GM13976 (cell line): Measurements from ENCODE around the gene ARSA.

Experiments
- DNase-seq: peaks from one replicate; pipeline ENCODE4 v3.0.0; 2012; ENCODE audit warnings: low spot score
- in situ Hi-C: fragments of 300-500 bp; cut with MboI; formaldehyde crosslinking; loops from one replicate; pipeline ENCODE4 v1.12.0; 2022; ENCODE audit warnings: low sequenced_read_pairs, mixed read lengths, inconsistent platforms; ENCODE audit not compliant: unreplicated experiment
- TF ChIP-seq, protein P1 (sequence below): IDR thresholded peaks from 2 replicates; pipeline ENCODE4 v1.5.1; 2012; ENCODE audit warnings: borderline replicate concordance, mild to moderate bottlenecking; ENCODE audit not compliant: insufficient read depth; ENCODE audit errors: extremely low read depth, missing control alignments, control extremely low read depth

Gene ARSA

DNA sequence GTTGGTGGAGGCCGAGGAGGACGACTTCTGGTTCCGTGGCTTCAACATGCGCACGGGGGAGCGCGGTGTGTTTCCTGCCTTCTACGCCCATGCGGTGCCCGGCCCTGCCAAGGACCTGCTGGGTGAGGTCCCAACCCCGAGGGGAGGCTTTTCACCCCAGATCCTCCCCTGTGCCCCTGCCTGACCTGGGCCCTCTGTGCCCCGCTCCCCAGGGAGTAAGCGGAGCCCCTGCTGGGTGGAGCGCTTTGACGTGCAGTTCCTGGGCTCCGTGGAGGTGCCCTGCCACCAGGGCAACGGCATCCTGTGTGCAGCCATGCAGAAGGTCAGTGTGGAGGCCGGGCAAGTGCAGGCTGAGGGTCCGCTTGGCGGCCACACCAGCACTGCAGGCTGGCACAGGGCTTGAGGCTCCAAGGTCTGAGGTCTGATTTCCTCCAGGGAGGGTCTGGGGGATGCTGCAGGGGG, 22.3 kb downstream of the ARSA start:
- in situ Hi-C loops = no loop called here

DNA sequence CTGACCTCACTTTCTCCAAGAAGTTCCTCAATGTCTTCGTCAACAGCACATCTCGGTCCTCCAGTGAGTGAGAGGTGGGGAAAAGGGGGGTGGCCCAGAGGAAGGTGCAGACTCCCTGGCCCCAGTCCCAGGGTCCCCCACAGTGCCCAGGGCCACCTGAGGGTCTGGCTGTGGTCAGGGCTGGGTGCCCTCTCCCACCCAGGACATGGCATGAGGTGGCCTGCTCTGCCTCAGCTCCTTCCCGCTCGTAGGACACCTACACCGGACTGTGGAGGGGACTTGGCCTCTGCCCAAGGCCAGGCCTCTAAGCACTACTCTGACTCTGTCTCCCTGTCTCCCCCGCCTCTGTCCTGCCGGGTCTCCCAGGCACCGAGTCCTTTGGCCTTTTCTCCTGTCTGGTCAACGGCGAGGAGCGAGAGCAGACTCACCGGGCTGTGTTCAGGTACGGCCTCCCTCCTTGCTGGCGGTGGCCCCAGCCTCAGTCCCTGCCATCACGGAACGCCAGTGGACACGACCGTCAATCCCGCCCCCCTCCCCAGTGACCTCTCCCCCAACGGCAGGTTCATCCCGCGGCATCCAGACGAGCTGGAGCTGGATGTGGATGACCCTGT, 22.8 kb downstream of the ARSA start:
- in situ Hi-C loops = no loop called here
- TF ChIP-seq, protein P1, sequence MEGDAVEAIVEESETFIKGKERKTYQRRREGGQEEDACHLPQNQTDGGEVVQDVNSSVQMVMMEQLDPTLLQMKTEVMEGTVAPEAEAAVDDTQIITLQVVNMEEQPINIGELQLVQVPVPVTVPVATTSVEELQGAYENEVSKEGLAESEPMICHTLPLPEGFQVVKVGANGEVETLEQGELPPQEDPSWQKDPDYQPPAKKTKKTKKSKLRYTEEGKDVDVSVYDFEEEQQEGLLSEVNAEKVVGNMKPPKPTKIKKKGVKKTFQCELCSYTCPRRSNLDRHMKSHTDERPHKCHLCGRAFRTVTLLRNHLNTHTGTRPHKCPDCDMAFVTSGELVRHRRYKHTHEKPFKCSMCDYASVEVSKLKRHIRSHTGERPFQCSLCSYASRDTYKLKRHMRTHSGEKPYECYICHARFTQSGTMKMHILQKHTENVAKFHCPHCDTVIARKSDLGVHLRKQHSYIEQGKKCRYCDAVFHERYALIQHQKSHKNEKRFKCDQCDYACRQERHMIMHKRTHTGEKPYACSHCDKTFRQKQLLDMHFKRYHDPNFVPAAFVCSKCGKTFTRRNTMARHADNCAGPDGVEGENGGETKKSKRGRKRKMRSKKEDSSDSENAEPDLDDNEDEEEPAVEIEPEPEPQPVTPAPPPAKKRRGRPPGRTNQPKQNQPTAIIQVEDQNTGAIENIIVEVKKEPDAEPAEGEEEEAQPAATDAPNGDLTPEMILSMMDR = no peak
- DNase-seq = peak; percentile 31

More for the DNA sequence above, 22.3 kb downstream of the ARSA start:
- TF ChIP-seq, protein P1 = no peak
- DNase-seq = peak; percentile 39

DNA sequence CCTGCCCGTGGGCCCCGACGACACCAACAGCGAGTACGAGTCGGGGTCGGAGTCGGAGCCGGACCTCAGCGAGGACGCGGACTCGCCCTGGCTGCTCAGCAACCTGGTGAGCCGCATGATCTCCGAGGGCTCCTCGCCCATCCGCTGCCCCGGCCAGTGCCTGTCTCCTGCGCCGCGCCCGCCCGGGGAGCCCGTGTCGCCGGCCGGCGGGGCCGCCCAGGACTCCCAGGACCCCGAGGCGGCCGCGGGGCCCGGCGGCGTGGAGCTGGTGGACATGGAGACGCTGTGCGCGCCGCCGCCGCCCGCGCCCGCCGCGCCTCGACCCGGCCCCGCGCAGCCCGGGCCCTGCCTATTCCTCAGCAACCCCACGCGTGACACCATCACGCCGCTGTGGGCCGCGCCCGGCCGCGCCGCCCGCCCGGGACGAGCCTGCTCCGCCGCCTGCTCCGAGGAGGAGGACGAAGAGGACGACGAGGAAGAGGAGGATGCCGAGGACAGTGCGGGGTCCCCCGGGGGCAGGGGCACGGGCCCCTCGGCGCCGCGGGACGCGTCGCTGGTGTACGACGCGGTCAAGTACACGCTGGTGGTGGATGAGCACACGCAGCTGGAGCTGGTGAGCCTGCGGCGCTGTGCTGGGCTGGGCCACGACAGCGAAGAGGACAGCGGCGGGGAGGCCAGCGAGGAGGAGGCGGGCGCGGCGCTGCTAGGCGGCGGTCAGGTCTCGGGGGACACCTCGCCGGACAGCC, 23.5 kb downstream of the ARSA start:
- peak; percentile 22 for DNase-seq
- in situ Hi-C loops = no loop called here
- TF ChIP-seq, protein P1 = no peak

DNA sequence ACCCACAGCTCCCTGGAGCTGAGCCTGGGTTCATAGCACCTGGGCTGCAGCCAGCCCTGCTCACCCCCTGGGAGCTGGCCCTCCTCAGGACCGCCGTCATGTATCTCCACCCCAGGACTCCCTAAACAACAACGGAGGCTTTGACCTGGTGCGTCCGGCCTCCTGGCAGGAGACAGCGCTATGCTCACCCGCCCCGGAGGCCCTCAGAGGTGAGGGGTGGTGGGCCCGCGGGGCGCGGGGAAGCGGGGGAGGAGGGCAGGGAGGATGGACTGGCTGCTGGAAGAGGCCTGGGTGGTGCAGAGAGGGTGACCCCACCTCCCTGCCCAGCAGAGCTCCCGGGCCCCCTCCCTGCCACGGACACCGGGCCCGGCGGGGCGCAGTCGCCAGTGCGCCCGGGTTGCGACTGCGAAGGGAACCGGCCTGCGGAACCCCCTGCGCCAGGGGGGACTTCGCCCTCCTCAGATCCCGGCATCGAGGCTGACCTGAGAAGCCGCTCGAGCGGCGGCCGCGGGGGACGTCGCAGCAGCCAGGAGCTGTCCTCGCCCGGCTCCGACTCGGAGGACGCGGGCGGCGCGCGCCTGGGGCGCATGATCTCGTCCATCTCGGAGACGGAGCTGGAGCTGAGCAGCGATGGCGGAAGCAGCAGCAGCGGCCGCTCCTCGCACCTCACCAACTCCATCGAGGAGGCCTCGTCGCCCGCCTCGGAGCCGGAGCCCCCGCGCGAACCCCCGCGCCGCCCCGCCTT, 24.3 kb downstream of the ARSA start:
- TF ChIP-seq, protein P1 = no peak
- peak; percentile 39 for DNase-seq
- in situ Hi-C loops = no loop called here

DNA sequence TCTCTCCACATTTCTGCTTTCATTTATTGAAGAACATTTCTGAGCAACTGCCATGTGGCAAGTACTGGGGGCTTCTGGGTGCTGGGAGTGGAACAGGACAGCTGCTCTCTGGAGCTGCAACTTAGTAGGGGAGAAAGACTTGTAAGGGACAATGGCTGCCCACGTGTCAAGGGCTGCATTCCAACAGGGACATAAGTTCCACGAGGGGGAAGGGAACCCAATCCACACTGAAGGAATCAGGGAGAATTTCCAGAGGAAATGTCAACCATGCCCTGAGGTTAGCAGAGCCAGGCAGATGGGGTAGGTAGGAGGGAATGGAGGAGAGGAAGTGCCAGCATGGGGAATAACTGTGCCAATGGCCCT, 25.6 kb downstream of the ARSA start:
- no peak for DNase-seq
- in situ Hi-C loops = no loop called here
- TF ChIP-seq, protein P1 = no peak

DNA sequence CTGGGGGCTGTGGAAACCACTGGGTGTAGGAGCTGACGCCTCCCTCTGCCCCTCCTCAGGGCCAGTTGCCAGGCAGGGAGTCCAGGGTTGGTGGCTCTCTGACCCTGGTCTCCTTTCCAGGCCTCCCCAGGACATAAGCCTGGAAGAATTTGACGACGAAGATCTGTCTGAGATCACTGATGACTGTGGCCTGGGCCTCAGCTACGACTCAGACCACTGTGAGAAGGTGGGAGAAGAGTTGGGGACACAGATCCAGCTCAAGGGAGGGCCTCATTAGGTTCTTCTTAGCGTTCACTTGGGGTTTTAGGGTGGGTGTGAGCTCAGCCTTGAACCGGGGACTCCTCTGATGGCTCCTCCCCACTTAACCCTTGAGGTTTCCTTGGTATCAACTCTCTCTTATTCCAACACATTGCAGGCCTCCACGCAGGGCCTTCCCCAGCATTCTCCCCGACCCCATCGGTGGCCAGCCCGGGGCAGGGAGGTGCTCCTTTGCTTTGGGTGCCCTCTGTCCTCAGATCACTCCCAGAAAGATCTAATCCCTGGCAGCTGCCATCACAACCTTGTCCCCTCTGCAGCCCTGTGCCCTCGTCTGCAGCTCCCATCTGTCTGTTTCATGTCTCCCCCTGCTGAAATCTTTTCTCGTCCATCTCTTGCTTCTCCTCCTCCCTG, 26.1 kb downstream of the ARSA start:
- TF ChIP-seq, protein P1 = no peak
- in situ Hi-C loops = no loop called here
- peak; percentile 40 for DNase-seq
